Esophagus (tissue), 2 donors: ENCODE data around the gene C19orf67. TPM values are rescaled to one million over a fixed set of nuclear protein-coding genes. Genes with fewer than 3 reads are reported as not detected.
"Not testable (repeated sequence)": the region's sequence is repeated elsewhere in the genome, so short reads cannot be mapped to it uniquely, and the experiment has no call there.

Source experiments
- H3K27ac ChIP-seq, 2 donors: one replicate each; pipeline ENCODE4 v1.5.1; 2013; ENCODE audit warnings: low read depth in 2 of 2, mild to moderate bottlenecking in 2 of 2, inconsistent platforms in 1 of 2, low read length in 1 of 2, moderate library complexity in 1 of 2
- H3K27me3 ChIP-seq, 2 donors: one replicate each; pipeline ENCODE4 v1.6.1; 2013; ENCODE audit warnings: low read length in 2 of 2, control low read depth in 1 of 2, mild to moderate bottlenecking in 1 of 2; ENCODE audit not compliant: insufficient read depth in 2 of 2, control insufficient read depth in 1 of 2
- H3K36me3 ChIP-seq, 2 donors: one replicate each; pipeline ENCODE4 v1.6.1; 2013; ENCODE audit warnings: low read length in 1 of 2; ENCODE audit not compliant: control insufficient read depth in 2 of 2, insufficient read depth in 2 of 2
- H3K4me1 ChIP-seq, 2 donors: one replicate each; pipeline ENCODE4 v1.6.1; 2013; ENCODE audit warnings: low read length in 1 of 2; ENCODE audit not compliant: control insufficient read depth in 2 of 2, insufficient read depth in 2 of 2
- H3K4me3 ChIP-seq, 2 donors: one replicate each; pipeline ENCODE4 v1.5.1; 2013; ENCODE audit warnings: low read length in 2 of 2, mild to moderate bottlenecking in 2 of 2, low read depth in 1 of 2, moderate library complexity in 1 of 2
- H3K9me3 ChIP-seq, 2 donors: one replicate each; pipeline ENCODE4 v1.6.1; 2013; ENCODE audit warnings: mild to moderate bottlenecking in 2 of 2, low read depth in 1 of 2, low read length in 1 of 2, moderate library complexity in 1 of 2; ENCODE audit not compliant: control insufficient read depth in 2 of 2, insufficient read depth in 1 of 2
- WGBS, 2 donors: extraction: QIAGEN DNeasy Blood & Tissue Kit; methylation state at CpG; one replicate each; pipeline ENCODE4 v1.1.7; 2013; 5-methylcytosine and 5-hydroxymethylcytosine counted together
- polyA plus RNA-seq, 2 donors: library from polyadenylated mRNA; stranded (reverse); fragments of 200-250 nt; gene quantifications; one replicate each; pipeline ENCODE4 v1.2.3, GENCODE V29; 2013
- donor health status: healthy with polysubstance abuse.
- donor health status: Bipolar disorder and iron deficiency.

Gene C19orf67
- polyA plus RNA-seq, 2 donors, result not detected

DNA sequence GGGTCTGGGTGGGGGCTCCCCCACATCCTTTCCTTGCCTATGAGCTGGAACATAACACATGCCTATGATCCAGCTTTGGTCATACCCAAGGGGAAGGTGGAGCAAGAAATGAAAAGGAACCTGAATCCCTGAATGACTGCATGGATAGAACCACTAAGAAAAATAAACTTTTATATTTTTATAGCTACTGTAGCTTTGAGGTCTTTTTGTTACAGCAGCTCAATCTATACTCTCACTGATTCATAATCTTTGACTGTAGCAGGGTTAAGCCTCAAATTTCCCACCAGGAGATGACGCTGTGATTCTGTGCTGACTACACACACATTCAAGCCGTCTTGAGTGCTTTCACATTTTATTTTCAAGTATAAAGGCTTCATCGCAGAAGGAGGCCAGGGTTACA is 32.6 kb downstream of the C19orf67 start:
- peaks cover 0 to 2% of the 10 kb centered on the region in 2 donors for H3K36me3 ChIP-seq
- WGBS, 2 donors, result 95 to 96% methylated on average over 3 of the region's 3 CpGs
- no peaks in the 10 kb centered on the region for H3K27me3 ChIP-seq
- peaks cover 0 to 5% of the 10 kb centered on the region in 2 donors for H3K9me3 ChIP-seq
- peaks cover 0 to 3% of the 10 kb centered on the region in 2 donors for H3K4me1 ChIP-seq
- no peak overlapping the region for H3K4me3 ChIP-seq
- H3K27ac ChIP-seq, result no peak overlapping the region

DNA sequence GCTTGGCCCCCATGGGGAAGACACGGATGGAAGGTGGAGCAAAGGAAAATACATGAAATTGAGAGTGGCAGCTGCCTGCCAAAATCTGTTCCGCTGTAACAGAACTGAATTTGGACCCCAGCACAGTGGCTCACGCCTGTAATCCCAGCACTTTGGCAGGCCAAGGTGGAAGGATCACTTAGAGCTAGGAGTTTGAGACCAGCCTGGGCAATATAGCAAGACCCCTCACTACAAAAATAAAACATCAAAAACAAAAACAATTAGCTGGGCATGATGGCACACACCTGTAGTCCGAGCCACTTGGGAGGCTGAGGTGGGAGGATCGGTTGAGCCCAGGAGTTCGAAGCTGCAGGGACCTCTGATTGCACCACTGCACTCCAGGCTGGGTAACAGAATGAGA is 33.1 kb downstream of the C19orf67 start:
- WGBS, 2 donors, result 81 to 90% methylated on average over 6 of the region's 6 CpGs
- Histone ChIP-seq H3K9me3 (peaks cover 0 to 5% of the 10 kb centered on the region in 2 donors), H3K27me3 (no peaks in the 10 kb centered on the region), H3K4me1 (no peaks in the 10 kb centered on the region), H3K27ac (no peak overlapping the region), H3K4me3 (no peak overlapping the region), H3K36me3 (peaks cover 0 to 2% of the 10 kb centered on the region in 2 donors)

DNA sequence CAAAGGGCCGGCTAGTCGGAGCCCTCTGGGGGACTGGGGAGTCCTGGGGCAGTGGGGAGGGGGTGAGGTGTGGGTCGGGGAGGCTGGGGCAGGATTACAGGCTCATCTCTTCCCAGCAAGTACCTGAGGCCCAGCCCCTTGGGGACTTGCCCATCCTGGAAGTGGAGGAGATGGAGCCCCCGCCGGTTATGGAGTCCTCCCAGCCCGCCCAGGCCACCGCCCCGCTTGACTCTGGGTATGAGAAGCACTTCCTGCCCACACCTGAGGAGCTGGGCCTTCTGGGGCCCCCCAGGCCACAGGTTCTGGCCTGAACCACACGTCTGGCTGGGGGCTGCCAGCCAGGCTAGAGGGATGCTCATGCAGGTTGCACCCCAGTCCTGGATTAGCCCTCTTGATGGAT is 33.6 kb downstream of the C19orf67 start:
- Histone ChIP-seq H3K27me3 (no peaks in the 10 kb centered on the region), H3K4me3 (no peak overlapping the region), H3K27ac (no peak overlapping the region), H3K36me3 (peaks cover 0 to 2% of the 10 kb centered on the region in 2 donors), H3K9me3 (peaks cover 0 to 5% of the 10 kb centered on the region in 2 donors), H3K4me1 (no peaks in the 10 kb centered on the region)
- WGBS, 2 donors, result 72 to 73% methylated on average over 9 of the region's 9 CpGs

DNA sequence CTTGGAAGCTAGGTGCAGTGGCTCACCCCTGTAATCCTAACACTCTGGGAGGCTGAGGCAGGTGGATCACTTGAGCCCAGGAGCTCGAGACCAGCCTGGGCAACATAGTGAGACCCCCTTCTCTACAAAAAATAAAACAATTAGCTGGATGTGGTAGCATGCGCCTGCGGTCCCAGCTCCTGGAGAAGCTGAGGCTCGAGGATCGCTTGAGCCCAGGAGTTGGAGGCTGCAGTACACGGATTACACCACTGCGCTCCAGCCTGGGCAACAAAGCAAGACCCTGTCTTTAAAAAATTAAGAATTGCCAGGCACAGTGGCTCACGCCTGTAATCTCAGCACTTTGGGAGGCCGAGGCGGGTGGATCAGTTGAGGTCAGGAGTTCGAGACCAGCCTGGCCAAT is 34.6 kb downstream of the C19orf67 start:
- not testable (repeated sequence) for H3K4me3 ChIP-seq, H3K27ac ChIP-seq, H3K27me3 ChIP-seq, H3K9me3 ChIP-seq, H3K4me1 ChIP-seq, H3K36me3 ChIP-seq
- WGBS, 2 donors, result 96% methylated on average over 11 of the region's 11 CpGs

DNA sequence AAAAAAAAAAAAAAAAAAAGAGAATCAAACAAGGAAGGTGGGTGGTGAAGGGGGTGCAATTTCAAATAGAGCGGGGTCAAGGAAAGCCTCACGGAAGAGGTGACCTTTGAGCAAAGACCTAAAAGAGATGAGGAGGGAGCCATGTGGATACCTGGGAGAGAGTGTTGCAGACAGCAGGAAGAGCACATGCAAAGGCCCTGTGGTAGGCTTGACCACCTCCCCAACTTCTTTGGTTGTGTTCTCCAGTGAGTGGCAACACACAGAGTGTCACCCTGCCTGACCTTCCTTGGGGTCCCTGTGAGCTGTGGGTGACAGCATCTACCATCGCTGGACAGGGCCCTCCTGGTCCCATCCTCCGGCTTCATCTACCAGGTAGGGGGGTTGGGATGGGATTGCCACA is 35.1 kb downstream of the C19orf67 start:
- Histone ChIP-seq H3K4me3 (no peak overlapping the region), H3K36me3 (peaks cover 0 to 2% of the 10 kb centered on the region in 2 donors), H3K9me3 (peaks cover 0 to 5% of the 10 kb centered on the region in 2 donors), H3K27me3 (no peaks in the 10 kb centered on the region), H3K27ac (no peak overlapping the region), H3K4me1 (no peaks in the 10 kb centered on the region)
- 96 to 97% methylated on average over 4 of the region's 4 CpGs for WGBS, 2 donors

DNA sequence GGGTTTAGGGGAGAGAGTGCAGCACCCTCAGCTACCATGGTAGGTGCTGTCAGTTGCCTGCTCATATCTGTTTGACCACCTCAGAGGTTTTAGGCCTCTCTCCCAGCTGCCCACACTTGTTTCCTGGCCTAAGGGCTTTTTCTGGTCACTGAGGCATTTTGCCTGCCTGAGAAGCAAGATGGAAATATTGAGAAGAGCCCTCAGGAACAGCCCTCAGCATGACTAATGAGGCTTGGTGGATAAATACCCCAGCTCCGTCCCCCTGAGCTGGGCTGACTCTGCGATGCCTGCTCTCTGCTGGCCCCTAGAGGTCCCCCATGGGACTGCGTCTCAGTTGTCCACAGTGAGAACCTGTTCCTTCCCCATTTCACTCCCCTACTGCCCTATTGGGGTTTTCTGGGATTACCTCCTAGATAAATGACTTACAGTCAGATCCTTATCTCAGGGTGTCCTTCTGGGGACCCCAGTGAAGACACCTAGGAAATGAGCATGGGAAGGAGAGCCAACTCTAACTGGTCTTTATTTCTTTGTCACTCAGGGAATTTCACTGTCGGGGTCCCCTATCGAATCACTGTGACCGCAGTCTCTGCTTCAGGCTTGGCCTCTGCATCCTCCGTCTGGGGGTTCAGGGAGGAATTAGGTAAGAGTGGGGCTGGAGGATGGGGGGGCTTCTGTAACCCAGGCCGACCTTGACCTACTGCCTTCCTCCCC is 37.0 kb downstream of the C19orf67 start:
- no peaks in the 10 kb centered on the region for H3K4me1 ChIP-seq
- no peak overlapping the region for H3K27ac ChIP-seq
- 82 to 83% methylated on average over 8 of the region's 8 CpGs for WGBS, 2 donors
- H3K4me3 ChIP-seq, result no peak overlapping the region
- H3K9me3 ChIP-seq, result peaks cover 0 to 5% of the 10 kb centered on the region in 2 donors
- H3K36me3 ChIP-seq, result peaks cover 0 to 2% of the 10 kb centered on the region in 2 donors
- H3K27me3 ChIP-seq, result no peaks in the 10 kb centered on the region

DNA sequence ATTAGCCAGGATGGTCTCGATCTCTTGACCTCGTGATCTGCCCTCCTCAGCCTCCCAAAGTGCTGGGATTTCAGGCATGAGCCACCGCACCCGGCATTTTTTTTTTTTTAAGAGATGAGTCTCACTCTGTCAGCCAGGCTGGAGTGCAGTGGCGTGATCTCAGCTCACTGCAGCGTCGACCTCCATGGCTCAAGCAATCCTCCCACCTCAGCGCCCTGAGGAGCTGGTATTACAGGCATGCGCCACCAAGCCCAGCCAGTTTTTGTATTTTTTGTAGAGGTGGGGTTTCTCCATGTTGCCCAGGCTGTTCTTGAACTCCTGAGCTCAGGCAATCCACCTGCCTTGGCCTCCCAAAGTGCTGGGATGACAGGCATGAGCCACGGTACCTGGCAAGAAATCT is 37.7 kb downstream of the C19orf67 start:
- H3K27ac ChIP-seq, H3K36me3 ChIP-seq, H3K4me3 ChIP-seq, H3K27me3 ChIP-seq, H3K9me3 ChIP-seq, H3K4me1 ChIP-seq: not testable (repeated sequence)
- 94 to 96% methylated on average over 10 of the region's 10 CpGs for WGBS, 2 donors

DNA sequence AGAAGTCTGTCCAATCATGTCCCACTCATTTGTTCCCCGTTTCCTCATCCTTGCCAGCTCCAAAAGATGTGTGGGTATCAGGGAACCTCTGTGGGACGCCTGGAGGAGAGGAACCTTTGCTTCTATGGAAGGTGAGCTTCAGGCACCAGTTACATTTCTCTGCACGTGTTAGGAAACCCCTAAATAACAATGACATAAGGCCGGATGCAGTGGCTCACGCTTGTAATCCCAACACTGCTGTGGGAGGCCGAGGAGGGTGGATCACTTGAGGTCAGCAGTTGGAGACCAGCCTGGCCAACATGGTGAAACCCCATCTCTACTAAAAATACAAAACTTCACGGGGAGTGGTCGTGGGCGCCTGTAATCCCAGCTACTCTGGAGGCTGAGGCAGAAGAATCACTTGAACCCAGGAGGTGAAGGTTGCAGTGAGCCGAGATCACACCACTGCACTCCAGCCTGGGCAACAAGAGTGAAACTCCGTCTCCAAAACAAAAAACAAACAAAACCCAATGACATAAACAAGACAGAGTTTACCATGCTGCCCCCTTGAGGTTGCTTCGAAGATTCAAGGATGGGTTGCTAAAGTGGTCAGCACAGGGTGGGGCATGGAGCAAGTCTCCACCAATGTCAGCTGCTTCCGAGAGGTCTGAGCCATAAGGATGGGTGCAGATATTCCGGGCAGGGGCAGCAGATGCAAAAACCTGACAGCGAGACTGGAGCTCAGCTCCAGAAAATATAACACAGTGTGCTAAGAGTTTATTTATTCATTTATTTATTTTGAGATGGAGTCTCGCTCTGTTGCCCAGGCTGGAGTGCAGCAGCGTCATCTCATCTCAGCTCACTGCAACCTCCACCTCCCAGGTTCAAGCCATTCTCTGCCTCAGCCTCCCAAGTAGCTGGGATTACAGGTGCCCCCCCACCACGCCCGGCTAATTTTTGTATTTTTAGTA is 42.6 kb downstream of the C19orf67 start:
- WGBS, 2 donors, result 65 to 66% methylated on average over 19 of the region's 19 CpGs
- not testable (repeated sequence) for H3K27ac ChIP-seq, H3K36me3 ChIP-seq, H3K4me3 ChIP-seq, H3K27me3 ChIP-seq, H3K9me3 ChIP-seq, H3K4me1 ChIP-seq

DNA sequence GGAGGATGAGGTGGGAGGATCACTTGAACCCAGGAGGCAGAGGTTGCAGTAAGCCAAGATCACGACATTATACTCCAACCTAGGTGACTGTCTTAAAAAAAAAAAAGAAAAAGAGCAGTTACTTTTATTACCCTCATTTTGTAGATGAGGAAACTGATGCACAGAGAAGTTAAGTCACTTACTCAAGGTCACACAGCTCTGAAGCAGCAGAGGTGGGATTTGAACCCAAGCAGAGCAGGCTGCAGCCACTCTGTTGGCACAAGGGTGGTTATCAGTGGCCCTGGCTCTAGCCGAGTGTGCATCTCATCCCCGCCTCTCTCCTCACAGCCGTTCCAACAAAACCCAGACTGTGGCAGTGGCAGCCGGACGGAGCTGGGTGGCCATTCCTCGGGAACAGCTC is 46.4 kb downstream of the C19orf67 start:
- Histone ChIP-seq H3K27me3 (no peaks in the 10 kb centered on the region), H3K4me3 (no peak overlapping the region), H3K9me3 (no peaks in the 10 kb centered on the region), H3K4me1 (no peaks in the 10 kb centered on the region), H3K36me3 (no peaks in the 10 kb centered on the region), H3K27ac (no peak overlapping the region)
- WGBS, 2 donors, result 95 to 96% methylated on average over 7 of the region's 7 CpGs
